Neural progenitor cell (in vitro differentiated cells): ENCODE results near the gene PIAS1.

ENCODE experiments used
- CTCF ChIP-seq: fragments of 200-600 bp; sonication (generic); IDR thresholded peaks from 2 replicates; pipeline ENCODE4 v1.5.1; 2017; ENCODE audit warnings: antibody characterized with exemption, mild to moderate bottlenecking
- EZH2 ChIP-seq: fragments of 200-600 bp; sonication (generic); IDR thresholded peaks from 2 replicates; pipeline ENCODE4 v1.6.1; 2017; ENCODE audit warnings: antibody characterized with exemption, mild to moderate bottlenecking, moderate library complexity

GRCh38 chr15:68034719-68035293 is 19.3 kb upstream of the PIAS1 start:
- TF ChIP-seq CTCF (no peak), EZH2 (no peak)
